ENCODE data around the gene NUPR1. TPM values are rescaled to one million over a fixed set of nuclear protein-coding genes. Genes with fewer than 3 reads are reported as not detected.

NUPR1 gene
- total and polyA plus RNA-seq, 2 experiments from 2014 or later, result 22.3 to 321 TPM

GRCh38 chr16:28532940-28533647 lies 5.7 kb downstream of the NUPR1 start:
- H3K79me2 ChIP-seq (ENCODE audit: insufficient read depth), result peaks cover 24% of the 10 kb centered on the region
- peaks cover 15% of the 10 kb centered on the region; the same call in 1 of the 2 replicates for H3F3A ChIP-seq (ENCODE audit: insufficient read depth)
- DNase-seq, result no peak
- H3K36me3 ChIP-seq (ENCODE audit: low read depth), result peaks cover 30% of the 10 kb centered on the region; the same call in 1 of the 2 replicates
- no peak overlapping the region for H3K27ac ChIP-seq
- WGBS, 2 experiments (ENCODE audit: low coverage in 1 of 2, low lambda C conversion rate in 2 of 2, missing lambda C conversion rate in 2 of 2), result 63 to 67% methylated on average over 5 of the region's 5 CpGs
- TF ChIP-seq EZH2 (IDR thresholded peaks at IDR 0.05; ENCODE audit: insufficient read depth, poor library complexity, severe bottlenecking), result no peak
- no peak for TF ChIP-seq EZH2phosphoT487 (IDR thresholded peaks at IDR 0.05; ENCODE audit: insufficient read depth, low read depth)
- no peaks in the 10 kb centered on the region for H3K9me3 ChIP-seq (ENCODE audit: low read depth)
- no peaks in the 10 kb centered on the region for H3K9me2 ChIP-seq (ENCODE audit: insufficient read depth)
- H3K4me2 ChIP-seq (ENCODE audit: unreplicated experiment), result no peak overlapping the region
- no peak overlapping the region for H3K9ac ChIP-seq
- no peak overlapping the region for H2AFZ ChIP-seq
- in situ Hi-C loops (cut with MboI), result loop anchor here (25.0 kb wide), 1 partner anchor 404 kb away; the partner anchor contains the start of genes CD19 and RABEP2
- H3K27me3 ChIP-seq (replicated peaks; ENCODE audit: insufficient read depth), result no peaks in the 10 kb centered on the region
- no peaks in the 10 kb centered on the region; the same call in 1 of the 2 replicates for H4K20me1 ChIP-seq (ENCODE audit: insufficient read depth)
- peaks cover 29% of the 10 kb centered on the region for H3K4me1 ChIP-seq (ENCODE audit: insufficient read depth)
- H3K4me3 ChIP-seq, result no peak overlapping the region

- H3F3A ChIP-seq (ENCODE audit: insufficient read depth), result peaks cover 15% of the 10 kb centered on the region; the same call in 1 of the 2 replicates
- TF ChIP-seq EZH2phosphoT487 (IDR thresholded peaks at IDR 0.05; ENCODE audit: insufficient read depth, low read depth) (no peak), EZH2 (IDR thresholded peaks at IDR 0.05; ENCODE audit: insufficient read depth, poor library complexity, severe bottlenecking) (no peak)
- peaks cover 21% of the 10 kb centered on the region; the same call in 1 of the 2 replicates for H3K36me3 ChIP-seq (ENCODE audit: low read depth)
- in situ Hi-C loops (cut with MboI), result loop anchor here (25.0 kb wide), 1 partner anchor 405 kb away; the partner anchor contains the start of genes CD19 and RABEP2
- WGBS, 2 experiments (ENCODE audit: low coverage in 1 of 2, low lambda C conversion rate in 2 of 2, missing lambda C conversion rate in 2 of 2), result 47 to 52% methylated on average over 9 of the region's 9 CpGs
- H3K4me1 ChIP-seq (ENCODE audit: insufficient read depth), result peaks cover 18% of the 10 kb centered on the region
- H3K9ac ChIP-seq, result no peak overlapping the region
- no peaks in the 10 kb centered on the region for H3K27me3 ChIP-seq (replicated peaks; ENCODE audit: insufficient read depth)
- H3K79me2 ChIP-seq (ENCODE audit: insufficient read depth), result peaks cover 13% of the 10 kb centered on the region
- H3K9me3 ChIP-seq (ENCODE audit: low read depth), result no peaks in the 10 kb centered on the region
- no peaks in the 10 kb centered on the region; the same call in 1 of the 2 replicates for H4K20me1 ChIP-seq (ENCODE audit: insufficient read depth)
- no peak overlapping the region for H2AFZ ChIP-seq
- no peak overlapping the region for H3K4me2 ChIP-seq (ENCODE audit: unreplicated experiment)
- H3K27ac ChIP-seq, result no peak overlapping the region
- DNase-seq, result peak; percentile 39
- H3K9me2 ChIP-seq (ENCODE audit: insufficient read depth), result no peaks in the 10 kb centered on the region
- H3K4me3 ChIP-seq, result no peak overlapping the region
Observed at GRCh38 chr16:28531777-28532744, 6.7 kb downstream of the NUPR1 start.

GRCh38 chr16:28529124-28529523 lies 9.7 kb downstream of the NUPR1 start:
- Histone ChIP-seq H2AFZ (no peak overlapping the region), H3K27ac (no peak overlapping the region), H4K20me1 (ENCODE audit: insufficient read depth) (no peaks in the 10 kb centered on the region), H3K36me3 (ENCODE audit: low read depth) (no peaks in the 10 kb centered on the region), H3F3A (ENCODE audit: insufficient read depth) (no peaks in the 10 kb centered on the region), H3K4me2 (ENCODE audit: unreplicated experiment) (no peak overlapping the region), H3K9me3 (ENCODE audit: low read depth) (no peaks in the 10 kb centered on the region), H3K9me2 (ENCODE audit: insufficient read depth) (no peaks in the 10 kb centered on the region), H3K79me2 (ENCODE audit: insufficient read depth) (no peaks in the 10 kb centered on the region), H3K27me3 (replicated peaks; ENCODE audit: insufficient read depth) (no peaks in the 10 kb centered on the region), H3K9ac (no peak overlapping the region), H3K4me3 (no peak overlapping the region), H3K4me1 (ENCODE audit: insufficient read depth) (no peaks in the 10 kb centered on the region)
- no peak for DNase-seq
- TF ChIP-seq EZH2phosphoT487 (IDR thresholded peaks at IDR 0.05; ENCODE audit: insufficient read depth, low read depth) (no peak), EZH2 (IDR thresholded peaks at IDR 0.05; ENCODE audit: insufficient read depth, poor library complexity, severe bottlenecking) (no peak)
- in situ Hi-C loops (cut with MboI), result loop anchor here (25.0 kb wide), 1 partner anchor 408 kb away; the partner anchor contains the start of genes CD19 and RABEP2

GRCh38 chr16:28528463-28528867 lies 10.3 kb downstream of the NUPR1 start:
- in situ Hi-C loops (cut with MboI), result loop anchor here (25.0 kb wide), 1 partner anchor 409 kb away; the partner anchor contains the start of genes CD19 and RABEP2
- no peak overlapping the region for H3K27ac ChIP-seq
- H3K4me3 ChIP-seq, result no peak overlapping the region
- H3K27me3 ChIP-seq (replicated peaks; ENCODE audit: insufficient read depth), result no peaks in the 10 kb centered on the region
- H3K79me2 ChIP-seq (ENCODE audit: insufficient read depth), result no peaks in the 10 kb centered on the region
- H3K9me2 ChIP-seq (ENCODE audit: insufficient read depth), result no peaks in the 10 kb centered on the region
- no peaks in the 10 kb centered on the region for H4K20me1 ChIP-seq (ENCODE audit: insufficient read depth)
- WGBS, 2 experiments (ENCODE audit: low coverage in 1 of 2, low lambda C conversion rate in 2 of 2, missing lambda C conversion rate in 2 of 2), result 83% methylated on average over 5 of the region's 5 CpGs
- no peak overlapping the region for H3K4me2 ChIP-seq (ENCODE audit: unreplicated experiment)
- H3K4me1 ChIP-seq (ENCODE audit: insufficient read depth), result no peaks in the 10 kb centered on the region
- H3F3A ChIP-seq (ENCODE audit: insufficient read depth), result no peaks in the 10 kb centered on the region
- DNase-seq, result no peak
- no peaks in the 10 kb centered on the region for H3K36me3 ChIP-seq (ENCODE audit: low read depth)
- no peak overlapping the region for H2AFZ ChIP-seq
- no peak for TF ChIP-seq EZH2phosphoT487 (IDR thresholded peaks at IDR 0.05; ENCODE audit: insufficient read depth, low read depth)
- TF ChIP-seq EZH2 (IDR thresholded peaks at IDR 0.05; ENCODE audit: insufficient read depth, poor library complexity, severe bottlenecking), result no peak
- no peak overlapping the region for H3K9ac ChIP-seq
- no peaks in the 10 kb centered on the region for H3K9me3 ChIP-seq (ENCODE audit: low read depth)
